ENCODE results near the gene SH2D3A.

DNA sequence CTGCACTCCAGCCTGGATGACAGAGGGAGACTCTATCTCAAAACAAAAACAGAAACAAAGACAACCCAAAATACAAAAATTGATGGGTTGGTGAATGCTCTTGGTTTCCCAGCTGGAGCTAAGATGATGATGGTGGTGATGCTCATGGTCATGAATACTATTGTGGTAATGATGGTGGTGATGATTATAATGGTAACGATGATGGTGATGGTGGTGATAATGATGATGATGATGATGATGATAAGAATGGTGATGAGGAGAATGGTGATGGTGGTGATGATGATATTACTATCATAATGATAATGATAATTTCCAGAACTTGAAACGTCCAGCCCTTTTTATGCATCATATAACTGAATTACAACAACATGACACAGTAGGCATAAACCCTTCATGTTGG lies 45.4 kb upstream of the SH2D3A start:
- no peak for TF ChIP-seq POLR2A (IDR thresholded peaks at IDR 0.05)
- TF ChIP-seq, protein P1, sequence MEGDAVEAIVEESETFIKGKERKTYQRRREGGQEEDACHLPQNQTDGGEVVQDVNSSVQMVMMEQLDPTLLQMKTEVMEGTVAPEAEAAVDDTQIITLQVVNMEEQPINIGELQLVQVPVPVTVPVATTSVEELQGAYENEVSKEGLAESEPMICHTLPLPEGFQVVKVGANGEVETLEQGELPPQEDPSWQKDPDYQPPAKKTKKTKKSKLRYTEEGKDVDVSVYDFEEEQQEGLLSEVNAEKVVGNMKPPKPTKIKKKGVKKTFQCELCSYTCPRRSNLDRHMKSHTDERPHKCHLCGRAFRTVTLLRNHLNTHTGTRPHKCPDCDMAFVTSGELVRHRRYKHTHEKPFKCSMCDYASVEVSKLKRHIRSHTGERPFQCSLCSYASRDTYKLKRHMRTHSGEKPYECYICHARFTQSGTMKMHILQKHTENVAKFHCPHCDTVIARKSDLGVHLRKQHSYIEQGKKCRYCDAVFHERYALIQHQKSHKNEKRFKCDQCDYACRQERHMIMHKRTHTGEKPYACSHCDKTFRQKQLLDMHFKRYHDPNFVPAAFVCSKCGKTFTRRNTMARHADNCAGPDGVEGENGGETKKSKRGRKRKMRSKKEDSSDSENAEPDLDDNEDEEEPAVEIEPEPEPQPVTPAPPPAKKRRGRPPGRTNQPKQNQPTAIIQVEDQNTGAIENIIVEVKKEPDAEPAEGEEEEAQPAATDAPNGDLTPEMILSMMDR (IDR thresholded peaks at IDR 0.05) = no peak
